Fibroblast of lung (primary cell): ENCODE measurements around the gene ZNF429. TPM values are rescaled to one million over a fixed set of nuclear protein-coding genes. Genes with fewer than 3 reads are reported as not detected.
"Not testable (repeated sequence)": the region's sequence is repeated elsewhere in the genome, so short reads cannot be mapped to it uniquely, and the experiment has no call there.

Experiments used
- DNase-seq, 2 donors: peaks; one replicate each; pipeline versions ENCODE4 v3.0.0 to v3.0.0-alpha.2; 2010; ENCODE audit warnings: low read depth in 2 of 2
- H2AFZ ChIP-seq: 2 replicates; pipeline ENCODE4 v1.5.1; 2012; ENCODE audit warnings: low read length, control low read depth, inconsistent platforms
- H3K27ac ChIP-seq: 2 replicates; pipeline ENCODE4 v1.5.1; 2011; ENCODE audit warnings: low read length, control low read depth; ENCODE audit not compliant: insufficient read depth
- H3K27me3 ChIP-seq: 2 replicates; pipeline ENCODE4 v1.5.1; 2011; ENCODE audit warnings: mild to moderate bottlenecking, low read length; ENCODE audit not compliant: control insufficient read depth, insufficient read depth
- H3K36me3 ChIP-seq: 2 replicates; pipeline ENCODE4 v1.5.1; 2011; ENCODE audit warnings: low read length; ENCODE audit not compliant: control insufficient read depth, insufficient read depth
- H3K4me1 ChIP-seq: 2 replicates; pipeline ENCODE4 v1.5.1; 2011; ENCODE audit warnings: low read length; ENCODE audit not compliant: control insufficient read depth, insufficient read depth; ENCODE audit errors: extremely low read depth
- H3K4me2 ChIP-seq: 2 replicates; pipeline ENCODE4 v1.5.1; 2011; ENCODE audit warnings: low read length, control low read depth; ENCODE audit not compliant: insufficient read depth; ENCODE audit errors: extremely low read depth
- H3K4me3 ChIP-seq, 4 experiments: fragments of 200-600 bp in 1 of 4; sonication (generic) in 1 of 4; replicated peaks in 1 of 4; 2 replicates each; pipeline ENCODE4 v1.5.1; 2011 to 2016; ENCODE audit warnings: low read length in 4 of 4, low read depth in 3 of 4, mild to moderate bottlenecking in 3 of 4, control low read depth in 2 of 4, inconsistent platforms in 1 of 4, mixed read lengths in 1 of 4; ENCODE audit not compliant: insufficient read depth in 1 of 4; ENCODE audit errors: control extremely low read depth in 1 of 4
- H3K79me2 ChIP-seq: 2 replicates; pipeline ENCODE4 v1.5.1; 2012; ENCODE audit warnings: mild to moderate bottlenecking, low read length, inconsistent platforms; ENCODE audit not compliant: control insufficient read depth, insufficient read depth
- H3K9ac ChIP-seq: 2 replicates; pipeline ENCODE4 v1.5.1; 2011; ENCODE audit warnings: mild to moderate bottlenecking, low read length, control low read depth; ENCODE audit not compliant: insufficient read depth
- H3K9me3 ChIP-seq: 2 replicates; pipeline ENCODE4 v1.5.1; 2012; ENCODE audit warnings: low read depth, low read length; ENCODE audit not compliant: control insufficient read depth, insufficient read depth
- H4K20me1 ChIP-seq: 2 replicates; pipeline ENCODE4 v1.5.1; 2011; ENCODE audit warnings: low read length; ENCODE audit not compliant: control insufficient read depth, insufficient read depth; ENCODE audit errors: extremely low read depth
- CTCF ChIP-seq, 2 donors: IDR thresholded peaks in 1 of 2; conservative IDR thresholded peaks in 1 of 2; 1 replicate in 1 of 2; 2 replicates in 1 of 2; pipeline ENCODE4 v1.5.1; 2011 to 2012; ENCODE audit warnings: low read length in 2 of 2, control low read depth in 1 of 2, inconsistent platforms in 1 of 2, low read depth in 1 of 2, mild to moderate bottlenecking in 1 of 2
- EZH2 ChIP-seq: IDR thresholded peaks from 2 replicates; pipeline ENCODE4 v1.5.1; 2012; ENCODE audit warnings: low read length, control low read depth, mild to moderate bottlenecking; ENCODE audit errors: missing control alignments
- polyA plus RNA-seq, 2 donors: library from polyadenylated mRNA; depleted of rRNA in 1 of 2; stranded (reverse) in 1 of 2; unstranded in 1 of 2; fragments of >200 nt; gene quantifications; 2 replicates each; pipeline ENCODE4 v1.2.1, GENCODE V29; 2011 to 2012; ENCODE audit warnings: missing spikeins in 1 of 2
- total RNA-seq: library from RNA; depleted of rRNA; stranded (reverse); fragments of >200 nt; gene quantifications from 2 replicates; pipeline ENCODE4 v1.2.1, GENCODE V29; 2014

Gene ZNF429
- total and polyA plus RNA-seq, 2 donors (not counting 1 experiment from before 2014, with no cell fraction given) = 5.6 to 7.5 TPM

- H3K27ac ChIP-seq = no peak overlapping the region
- H2AFZ ChIP-seq = no peak overlapping the region
- no peak overlapping the region for H3K4me3 ChIP-seq
- H3K36me3 ChIP-seq = no peaks in the 10 kb centered on the region
- TF ChIP-seq CTCF (conservative IDR thresholded peaks at IDR 0.05 in 1 of 2, IDR thresholded peaks at IDR 0.05 in 1 of 2; ENCODE audit: low read depth in 1 of 2, low read length in 2 of 2) (no peak), EZH2 (no peak)
- no peaks in the 10 kb centered on the region for H4K20me1 ChIP-seq
- no peak overlapping the region for H3K4me2 ChIP-seq
- H3K9ac ChIP-seq = no peak overlapping the region
- no peaks in the 10 kb centered on the region for H3K4me1 ChIP-seq
- no peaks in the 10 kb centered on the region for H3K9me3 ChIP-seq
- DNase-seq = no peak
- no peaks in the 10 kb centered on the region for H3K79me2 ChIP-seq
- H3K27me3 ChIP-seq = no peaks in the 10 kb centered on the region
These were observed 54.0 kb downstream of the ZNF429 start for GRCh38 chr19:21559444-21559843.

- H4K20me1 ChIP-seq = no peaks in the 10 kb centered on the region
- H3K9me3 ChIP-seq = no peaks in the 10 kb centered on the region
- no peak overlapping the region for H3K4me3 ChIP-seq
- no peaks in the 10 kb centered on the region for H3K36me3 ChIP-seq
- no peak overlapping the region for H3K9ac ChIP-seq
- no peaks in the 10 kb centered on the region for H3K79me2 ChIP-seq
- no peak overlapping the region for H3K27ac ChIP-seq
- TF ChIP-seq CTCF (conservative IDR thresholded peaks at IDR 0.05 in 1 of 2, IDR thresholded peaks at IDR 0.05 in 1 of 2; ENCODE audit: low read depth in 1 of 2, low read length in 2 of 2) = no peak
- TF ChIP-seq EZH2 = no peak
- H3K27me3 ChIP-seq = no peaks in the 10 kb centered on the region
- no peak for DNase-seq
- H3K4me2 ChIP-seq = no peak overlapping the region
- no peak overlapping the region for H2AFZ ChIP-seq
- no peaks in the 10 kb centered on the region for H3K4me1 ChIP-seq
These were observed 59.0 kb downstream of the ZNF429 start for GRCh38 chr19:21564406-21564805.

- no peaks in the 10 kb centered on the region for H3K36me3 ChIP-seq
- no peak overlapping the region for H2AFZ ChIP-seq
- DNase-seq = no peak
- no peaks in the 10 kb centered on the region for H4K20me1 ChIP-seq
- H3K4me1 ChIP-seq = no peaks in the 10 kb centered on the region
- H3K4me3 ChIP-seq = no peak overlapping the region
- H3K9me3 ChIP-seq = no peaks in the 10 kb centered on the region
- no peak overlapping the region for H3K4me2 ChIP-seq
- no peak overlapping the region for H3K27ac ChIP-seq
- H3K9ac ChIP-seq = no peak overlapping the region
- no peaks in the 10 kb centered on the region for H3K79me2 ChIP-seq
- TF ChIP-seq CTCF (conservative IDR thresholded peaks at IDR 0.05 in 1 of 2, IDR thresholded peaks at IDR 0.05 in 1 of 2; ENCODE audit: low read depth in 1 of 2, low read length in 2 of 2) (no peak), EZH2 (no peak)
- no peaks in the 10 kb centered on the region for H3K27me3 ChIP-seq
These were observed 60.7 kb downstream of the ZNF429 start for GRCh38 chr19:21566073-21566472.

GRCh38 chr19:21567806-21568205 lies 62.4 kb downstream of the ZNF429 start:
- H3K79me2 ChIP-seq, H3K36me3 ChIP-seq, H3K27ac ChIP-seq, H4K20me1 ChIP-seq, H2AFZ ChIP-seq, DNase-seq, H3K27me3 ChIP-seq, H3K9ac ChIP-seq, H3K9me3 ChIP-seq, H3K4me3 ChIP-seq, H3K4me1 ChIP-seq, H3K4me2 ChIP-seq: not testable (repeated sequence)
